SK-N-MC (cell line): ENCODE results near the gene ABLIM2.

Source experiments
- EZH2 ChIP-seq: fragments of 200-600 bp; sonication (generic); IDR thresholded peaks from one replicate; pipeline ENCODE4 v1.6.1; 2017; ENCODE audit warnings: antibody characterized with exemption
- FOXP2 ChIP-seq: optimal IDR thresholded peaks from 2 replicates; pipeline ENCODE3; 2011; ENCODE audit warnings: mild to moderate bottlenecking, moderate library complexity; ENCODE audit not compliant: insufficient read depth; ENCODE audit errors: extremely low read length, control extremely low read depth
- POLR2AphosphoS5 ChIP-seq: IDR thresholded peaks from 2 replicates; pipeline ENCODE4 v1.6.1; 2012; ENCODE audit warnings: mild to moderate bottlenecking, low read depth, low read length, borderline replicate concordance

DNA sequence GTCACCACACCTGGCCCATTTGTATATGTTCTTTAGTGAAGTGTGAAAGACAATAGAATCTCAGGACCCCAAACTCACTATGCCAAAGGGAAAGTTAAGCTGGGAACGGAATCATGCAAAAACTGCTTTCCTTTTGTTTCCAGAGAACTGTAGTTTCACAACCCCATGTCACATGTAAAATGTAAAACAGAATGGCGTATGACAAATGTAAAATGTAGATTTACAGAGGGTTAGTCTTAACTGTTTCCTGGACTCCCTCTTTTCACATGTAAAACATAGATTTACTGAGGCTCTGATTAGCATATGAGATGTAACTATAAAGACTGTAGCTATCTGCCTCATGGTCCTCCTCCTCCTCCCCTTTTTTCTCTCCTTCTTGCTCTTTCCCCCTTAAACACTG, 66.3 kb downstream of the ABLIM2 start:
- TF ChIP-seq POLR2AphosphoS5 (no peak), EZH2 (no peak), FOXP2 (no peak)
